ENCODE results near the gene STX11.
A peak's percentile ranks its signal among the peaks of the same experiment; 100 is the strongest.

Gene STX11

DNA sequence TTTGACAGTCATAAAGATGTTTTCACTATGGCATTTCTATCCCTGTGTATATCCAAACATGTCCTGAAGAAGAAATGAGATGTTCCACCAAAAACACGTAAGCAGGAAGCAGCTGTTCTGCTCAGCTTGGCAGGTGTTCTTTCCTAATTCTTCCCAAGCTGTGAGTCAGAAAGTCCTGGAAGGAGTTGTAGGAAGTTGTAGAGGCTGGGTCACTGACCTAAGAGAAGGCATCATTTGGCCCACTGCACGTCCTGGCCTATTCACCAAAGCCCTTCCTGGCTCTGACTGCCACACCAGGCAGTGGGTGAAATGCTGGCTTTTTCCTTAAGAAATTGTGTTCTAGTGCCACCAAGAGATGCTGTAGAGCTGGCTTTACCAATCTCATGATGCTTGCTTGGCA lies 40.3 kb downstream of the STX11 start:
- H3K9me3 Mint-ChIP-seq, result peaks cover 4% of the 10 kb centered on the region
- H3K36me3 Mint-ChIP-seq (ENCODE audit: low read depth), result no peaks in the 10 kb centered on the region

DNA sequence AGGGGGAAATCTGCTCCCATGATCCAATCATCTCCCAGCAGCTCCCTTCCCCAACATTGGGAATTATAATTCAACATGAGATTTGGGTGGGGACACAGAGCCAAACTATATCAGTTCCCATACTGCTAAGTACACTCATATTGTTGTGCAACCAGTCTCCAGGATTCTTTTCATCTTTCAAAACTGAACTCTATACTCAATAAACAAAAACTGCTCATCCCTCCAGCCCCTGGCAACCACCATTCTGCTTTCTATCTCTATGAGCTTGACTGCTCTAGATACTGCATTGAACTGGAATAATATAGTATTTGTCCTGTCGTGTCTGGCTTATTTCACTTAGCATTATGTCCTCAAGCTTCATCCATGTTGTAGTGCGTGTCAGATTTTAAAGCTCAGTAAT lies 42.9 kb downstream of the STX11 start:
- no peak for DNase-seq
- H3K36me3 Mint-ChIP-seq (ENCODE audit: low read depth), result no peaks in the 10 kb centered on the region
- H3K9me3 Mint-ChIP-seq, result peaks cover 1% of the 10 kb centered on the region
- H3K27me3 Mint-ChIP-seq (ENCODE audit: low read depth, poor library complexity), result no peaks in the 10 kb centered on the region
- TF ChIP-seq, protein P1, sequence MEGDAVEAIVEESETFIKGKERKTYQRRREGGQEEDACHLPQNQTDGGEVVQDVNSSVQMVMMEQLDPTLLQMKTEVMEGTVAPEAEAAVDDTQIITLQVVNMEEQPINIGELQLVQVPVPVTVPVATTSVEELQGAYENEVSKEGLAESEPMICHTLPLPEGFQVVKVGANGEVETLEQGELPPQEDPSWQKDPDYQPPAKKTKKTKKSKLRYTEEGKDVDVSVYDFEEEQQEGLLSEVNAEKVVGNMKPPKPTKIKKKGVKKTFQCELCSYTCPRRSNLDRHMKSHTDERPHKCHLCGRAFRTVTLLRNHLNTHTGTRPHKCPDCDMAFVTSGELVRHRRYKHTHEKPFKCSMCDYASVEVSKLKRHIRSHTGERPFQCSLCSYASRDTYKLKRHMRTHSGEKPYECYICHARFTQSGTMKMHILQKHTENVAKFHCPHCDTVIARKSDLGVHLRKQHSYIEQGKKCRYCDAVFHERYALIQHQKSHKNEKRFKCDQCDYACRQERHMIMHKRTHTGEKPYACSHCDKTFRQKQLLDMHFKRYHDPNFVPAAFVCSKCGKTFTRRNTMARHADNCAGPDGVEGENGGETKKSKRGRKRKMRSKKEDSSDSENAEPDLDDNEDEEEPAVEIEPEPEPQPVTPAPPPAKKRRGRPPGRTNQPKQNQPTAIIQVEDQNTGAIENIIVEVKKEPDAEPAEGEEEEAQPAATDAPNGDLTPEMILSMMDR (IDR thresholded peaks at IDR 0.05), result no peak
- H3K27ac Mint-ChIP-seq, result no peak overlapping the region
- H3K4me3 Mint-ChIP-seq, result no peak overlapping the region
- peaks cover 15% of the 10 kb centered on the region for H3K4me1 Mint-ChIP-seq

More for the DNA sequence above, 40.3 kb downstream of the STX11 start:
- Mint-ChIP-seq H3K4me1 (peaks cover 15% of the 10 kb centered on the region), H3K27me3 (ENCODE audit: low read depth, poor library complexity) (no peaks in the 10 kb centered on the region), H3K27ac (no peak overlapping the region), H3K4me3 (no peak overlapping the region)
- TF ChIP-seq, protein P1 (IDR thresholded peaks at IDR 0.05), result no peak
- DNase-seq, result no peak

DNA sequence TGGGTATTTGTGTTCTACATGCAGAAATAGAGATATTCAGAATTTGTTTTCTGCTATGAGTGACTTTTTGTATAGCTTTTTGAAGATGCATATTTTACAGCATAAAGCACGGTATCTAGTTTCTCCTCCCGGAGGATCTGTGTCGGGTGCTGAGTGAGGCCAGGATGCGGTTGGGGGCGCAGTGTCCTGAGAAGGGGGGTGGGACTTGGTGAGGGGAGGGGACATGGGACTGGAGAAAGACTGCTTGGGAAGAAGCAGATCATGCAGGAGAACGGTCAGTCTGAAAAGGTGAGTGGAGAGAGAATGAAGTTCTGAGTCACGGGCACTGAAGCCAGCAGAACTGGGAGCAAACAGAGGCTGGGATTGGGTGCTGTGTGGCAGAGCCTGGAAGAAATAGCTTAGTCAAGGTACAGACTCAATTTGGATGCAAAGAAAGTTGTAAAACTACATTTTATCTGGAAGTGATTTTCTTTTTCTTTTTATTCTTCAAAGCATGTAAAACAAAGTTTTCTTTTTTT lies 44.0 kb downstream of the STX11 start:
- Mint-ChIP-seq H3K36me3 (ENCODE audit: low read depth) (no peaks in the 10 kb centered on the region), H3K27me3 (ENCODE audit: low read depth, poor library complexity) (no peaks in the 10 kb centered on the region), H3K4me1 (peaks cover 12% of the 10 kb centered on the region), H3K4me3 (peak overlapping the region; percentile 31), H3K27ac (peak overlapping the region; percentile 73), H3K9me3 (peaks cover 5% of the 10 kb centered on the region)
- TF ChIP-seq, protein P1 (IDR thresholded peaks at IDR 0.05), result no peak
- DNase-seq, result no peak

DNA sequence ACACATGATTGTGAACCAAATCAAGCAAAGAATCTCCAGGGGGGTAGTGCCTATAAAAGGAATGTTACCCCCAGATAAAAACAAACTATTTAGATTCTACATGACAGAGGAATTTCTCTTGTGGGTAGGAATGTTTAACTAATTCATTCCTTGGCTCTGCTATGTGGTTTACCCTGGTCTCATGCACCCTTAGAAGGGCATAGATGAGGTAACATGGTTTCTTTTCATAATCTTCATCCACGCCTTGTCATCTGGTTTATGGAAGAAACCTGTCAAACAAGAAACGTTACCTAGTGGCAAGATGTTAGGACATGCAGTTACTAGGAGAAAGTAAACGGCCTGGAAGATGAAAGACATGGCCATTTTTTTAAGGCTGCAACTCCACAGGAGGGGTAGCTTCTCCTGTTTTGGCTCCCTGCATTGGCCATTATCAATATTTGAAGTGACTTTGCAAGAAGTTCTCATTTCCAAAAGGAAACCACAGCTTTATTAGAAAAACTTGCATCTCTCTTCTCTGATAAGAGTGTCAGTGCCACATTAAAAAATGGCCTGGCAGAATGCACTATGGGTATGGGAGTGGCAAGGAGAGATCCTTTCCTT lies 45.5 kb downstream of the STX11 start:
- Mint-ChIP-seq H3K27ac (no peak overlapping the region), H3K9me3 (peaks cover 12% of the 10 kb centered on the region), H3K4me3 (no peak overlapping the region), H3K27me3 (ENCODE audit: low read depth, poor library complexity) (peaks cover 3% of the 10 kb centered on the region), H3K36me3 (ENCODE audit: low read depth) (no peaks in the 10 kb centered on the region), H3K4me1 (peaks cover 8% of the 10 kb centered on the region)
- DNase-seq, result no peak
- TF ChIP-seq, protein P1 (IDR thresholded peaks at IDR 0.05), result no peak

DNA sequence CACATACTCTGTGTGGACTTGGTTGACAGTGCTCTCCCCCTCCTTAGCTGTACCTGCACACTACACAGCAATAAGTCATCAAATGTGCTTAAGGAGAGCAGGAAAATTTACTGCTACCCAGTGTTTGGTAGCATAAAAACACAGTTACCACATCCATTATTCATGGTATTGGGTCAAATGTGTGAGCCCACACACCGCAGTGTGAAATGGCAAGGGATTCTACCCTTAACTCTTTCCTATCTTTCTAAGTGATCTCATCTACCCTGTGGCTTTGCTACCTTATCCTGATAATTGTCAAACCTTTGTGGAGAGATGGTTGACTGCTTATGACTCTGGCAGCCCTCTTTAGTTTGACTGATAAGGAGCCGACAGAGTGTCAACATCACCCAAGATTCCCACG lies 47.6 kb downstream of the STX11 start:
- peaks cover 26% of the 10 kb centered on the region for H3K9me3 Mint-ChIP-seq
- TF ChIP-seq, protein P1 (IDR thresholded peaks at IDR 0.05), result no peak
- no peak for DNase-seq
- H3K27me3 Mint-ChIP-seq (ENCODE audit: low read depth, poor library complexity), result peaks cover 6% of the 10 kb centered on the region
- H3K36me3 Mint-ChIP-seq (ENCODE audit: low read depth), result no peaks in the 10 kb centered on the region
- no peak overlapping the region for H3K4me3 Mint-ChIP-seq
- no peak overlapping the region for H3K27ac Mint-ChIP-seq
- H3K4me1 Mint-ChIP-seq, result peaks cover 8% of the 10 kb centered on the region

DNA sequence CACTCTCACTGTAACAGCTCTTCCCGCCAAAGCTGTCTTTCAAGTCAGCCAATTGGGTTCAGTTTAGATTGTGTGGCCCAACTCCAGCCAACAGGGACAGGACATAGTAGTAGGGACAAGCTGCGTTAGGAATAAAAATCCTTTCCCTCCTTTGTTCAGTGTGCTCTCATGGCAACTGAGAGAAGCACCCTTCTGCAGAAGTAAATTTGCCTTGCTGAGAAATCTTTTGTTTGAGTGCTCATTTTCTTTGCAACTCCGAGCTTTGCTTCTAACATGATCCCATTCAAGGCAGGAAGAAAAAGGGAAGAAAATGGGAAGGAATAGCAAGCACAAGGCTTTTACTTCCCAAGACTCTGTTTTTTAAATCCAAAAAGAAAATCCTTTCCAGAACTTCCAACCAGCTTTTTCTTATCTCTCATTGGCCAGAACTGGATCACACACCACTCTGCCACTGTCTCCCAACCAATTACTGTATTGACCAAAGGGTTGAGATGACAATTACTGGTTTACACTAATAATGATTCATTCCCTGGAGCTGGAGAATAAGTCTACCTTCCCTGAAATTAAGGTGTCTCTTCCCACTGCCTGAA lies 52.7 kb downstream of the STX11 start:
- H3K4me1 Mint-ChIP-seq, result no peaks in the 10 kb centered on the region
- H3K36me3 Mint-ChIP-seq (ENCODE audit: low read depth), result no peaks in the 10 kb centered on the region
- H3K27ac Mint-ChIP-seq, result no peak overlapping the region
- TF ChIP-seq, protein P1 (IDR thresholded peaks at IDR 0.05), result no peak
- H3K27me3 Mint-ChIP-seq (ENCODE audit: low read depth, poor library complexity), result peaks cover 10% of the 10 kb centered on the region
- peaks cover 45% of the 10 kb centered on the region for H3K9me3 Mint-ChIP-seq
- H3K4me3 Mint-ChIP-seq, result no peak overlapping the region
- no peak for DNase-seq

Measured in nephron progenitor cell (in vitro differentiated cells).